Measurements from ENCODE around the gene MARVELD3. TPM values are rescaled to one million over a fixed set of nuclear protein-coding genes. Genes with fewer than 3 reads are reported as not detected.
"Not testable (repeated sequence)": the region's sequence is repeated elsewhere in the genome, so short reads cannot be mapped to it uniquely, and the experiment has no call there.

Gene MARVELD3
- total RNA-seq, 1 donor from 2014 or later = 0.47 TPM

GRCh38 chr16:71672803-71673581, 47.0 kb downstream of the MARVELD3 start:
- no peak for DNase-seq

GRCh38 chr16:71673582-71673973, 47.6 kb downstream of the MARVELD3 start:
- DNase-seq = no peak

DNA sequence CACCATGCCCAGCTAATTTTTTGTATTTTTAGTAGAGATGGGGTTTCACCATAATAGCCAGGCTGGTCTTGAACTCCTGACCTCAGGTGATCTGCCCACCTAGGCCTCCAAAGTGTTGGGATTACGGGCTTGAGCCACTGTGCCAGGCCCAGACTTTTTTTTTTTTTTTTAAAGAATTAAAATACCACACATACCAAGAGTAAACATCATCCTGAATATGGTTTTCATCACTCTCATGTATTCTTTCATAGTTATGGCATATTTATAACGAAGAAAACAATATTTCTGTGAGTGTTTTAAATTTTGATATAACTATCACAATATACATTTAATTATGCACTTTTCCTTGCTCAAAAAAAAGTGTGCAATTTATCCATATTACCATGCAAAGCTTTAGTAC, 48.2 kb downstream of the MARVELD3 start:
- DNase-seq = no peak

GRCh38 chr16:71675380-71675779, 49.4 kb downstream of the MARVELD3 start:
- DNase-seq = no peak

DNA sequence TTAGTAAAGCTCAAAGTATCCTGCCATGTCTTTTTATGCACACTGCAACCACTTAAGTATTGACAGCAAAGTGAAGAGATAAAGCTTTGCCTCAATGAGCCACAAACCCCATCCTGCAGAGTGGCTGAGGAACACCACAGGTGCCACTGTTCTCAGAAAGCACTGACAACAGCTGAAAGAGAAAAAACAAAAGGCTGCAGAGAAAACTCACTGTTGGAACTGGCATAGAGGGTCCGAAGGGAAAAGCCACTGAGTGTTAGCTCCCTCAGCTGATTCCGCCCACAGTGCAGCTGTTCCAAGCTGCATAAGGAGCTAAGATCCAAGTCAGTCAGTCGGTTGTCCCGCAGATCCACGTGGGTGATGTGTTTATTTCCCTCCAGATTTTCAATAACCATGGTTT, 50.3 kb downstream of the MARVELD3 start:
- peak; percentile 19 for DNase-seq

DNA sequence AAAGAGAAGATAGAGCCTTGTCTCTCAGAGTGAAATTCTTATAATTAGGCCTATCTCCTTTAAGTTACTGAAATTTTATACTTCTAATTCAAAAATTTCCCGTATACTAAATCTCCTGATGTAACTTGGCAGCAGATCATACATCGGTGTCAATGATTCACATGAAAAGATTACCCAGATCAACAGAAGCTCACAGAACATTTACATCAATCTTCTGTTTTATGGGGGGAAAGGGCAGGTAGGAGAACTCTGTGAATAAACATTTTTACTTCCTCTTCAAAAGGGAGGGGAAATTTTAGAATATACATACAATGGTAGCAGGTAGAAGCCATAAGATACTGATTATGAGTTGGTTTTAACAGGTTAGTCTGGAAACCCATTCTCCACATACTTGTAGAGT, 55.4 kb downstream of the MARVELD3 start:
- DNase-seq = no peak

- DNase-seq = not testable (repeated sequence)
Measured at GRCh38 chr16:71684280-71684679, 58.3 kb downstream of the MARVELD3 start.

Small RNAs within 50 kb of the gene (small RNA-seq; reads per million reads assigned to genes)
- gene RNU6-208P = not detected

Other genes starting within 250 kb of the MARVELD3 start
- gene TLE7, start 184.1 kb upstream of the MARVELD3 start, total RNA-seq = not detected
- 23.4 TPM for gene ZNF23, start 163.9 kb upstream of the MARVELD3 start, total RNA-seq
- gene ZNF19, start 136.9 kb upstream of the MARVELD3 start, total RNA-seq = 8.7 TPM
- gene CHST4, start 99.8 kb upstream of the MARVELD3 start, total RNA-seq = not detected
- gene TAT, start 49.1 kb upstream of the MARVELD3 start, total RNA-seq = 0.31 TPM
- 27.0 TPM for gene PHLPP2, start 98.5 kb downstream of the MARVELD3 start, total RNA-seq
- gene AP1G1, start 182.7 kb downstream of the MARVELD3 start, total RNA-seq = 119 TPM
- gene ATXN1L, start 219.8 kb downstream of the MARVELD3 start, total RNA-seq = 10.5 TPM